Kidney capillary endothelial cell (primary cell): ENCODE measurements around the gene COA5.
A peak's percentile ranks its signal among the peaks of the same experiment; 100 is the strongest.
"Not testable (repeated sequence)": the region's sequence is repeated elsewhere in the genome, so short reads cannot be mapped to it uniquely, and the experiment has no call there.

Experiments used
- DNase-seq: peaks from one replicate; pipeline ENCODE4 v3.0.0-alpha.2; 2018; ENCODE audit warnings: low spot score

Gene COA5

GRCh38 chr2:98606431-98606830 lies 1.9 kb downstream of the COA5 start:
- no peak for DNase-seq

GRCh38 chr2:98605076-98605475 lies 3.2 kb downstream of the COA5 start:
- DNase-seq: no peak

- DNase-seq: no peak
Measured at GRCh38 chr2:98604547-98604946, 3.8 kb downstream of the COA5 start.

DNA sequence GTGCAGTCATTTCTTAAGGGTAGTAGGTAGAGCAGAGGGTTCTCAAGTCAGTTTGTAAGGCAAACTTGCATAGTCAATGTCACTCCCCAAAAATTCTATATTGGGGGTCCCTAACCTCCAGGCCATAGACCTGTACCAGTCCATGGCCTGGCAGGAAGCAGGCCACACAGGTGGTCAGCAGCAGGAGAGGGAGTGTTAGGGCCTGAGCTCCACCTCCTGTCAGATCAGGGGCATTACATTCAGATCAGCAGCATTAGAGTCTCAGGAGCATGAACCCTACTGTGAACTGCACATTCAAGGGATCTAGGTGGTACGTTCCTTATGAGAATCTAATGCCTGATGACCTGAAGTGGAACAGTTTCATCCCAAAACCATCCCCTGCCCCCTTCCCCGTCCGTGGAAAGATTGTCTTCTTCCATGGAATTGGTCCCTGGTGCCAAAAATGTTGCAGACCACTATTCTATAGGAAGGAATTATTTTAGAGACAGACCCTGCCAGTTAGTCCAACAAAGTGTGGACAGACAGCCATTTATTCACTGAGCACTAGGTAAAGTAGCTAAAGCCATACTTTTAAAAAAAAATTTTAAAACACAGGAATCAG lies 6.7 kb downstream of the COA5 start:
- DNase-seq: peak; percentile 23

DNA sequence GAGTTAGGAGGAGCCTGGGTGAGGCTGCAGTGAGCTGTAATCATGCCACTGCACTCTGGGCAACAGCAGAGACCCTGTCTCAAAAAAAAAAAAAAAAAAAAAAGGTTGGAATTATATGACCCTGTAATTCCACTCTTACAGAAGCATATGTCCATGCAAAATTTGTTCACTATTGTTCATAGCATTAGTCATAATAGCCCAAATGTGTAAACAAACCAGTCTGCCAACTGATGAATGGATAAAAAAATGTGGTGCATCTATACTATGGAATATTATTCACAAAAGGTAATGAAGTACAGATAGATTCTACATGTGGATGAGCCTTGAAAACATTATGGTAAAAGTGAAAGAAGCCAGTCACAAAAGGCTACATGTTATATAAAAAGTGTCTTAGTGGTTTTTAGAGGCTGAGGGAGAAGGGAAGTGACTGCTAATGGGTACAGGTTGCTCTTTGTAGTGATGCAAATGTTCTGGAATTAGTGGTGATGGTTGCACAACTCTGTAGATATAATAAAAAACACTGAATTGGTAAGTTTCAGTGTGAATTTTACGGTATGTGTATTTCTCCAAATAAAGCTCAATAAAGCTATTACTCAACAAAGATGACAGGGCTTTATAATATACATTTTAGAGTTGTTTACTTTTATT lies 9.4 kb downstream of the COA5 start:
- DNase-seq: peak; percentile 35

- not testable (repeated sequence) for DNase-seq
Measured at GRCh38 chr2:98594665-98595064, 13.6 kb downstream of the COA5 start.

- DNase-seq: no peak
Measured at GRCh38 chr2:98592565-98592964, 15.7 kb downstream of the COA5 start.

DNA sequence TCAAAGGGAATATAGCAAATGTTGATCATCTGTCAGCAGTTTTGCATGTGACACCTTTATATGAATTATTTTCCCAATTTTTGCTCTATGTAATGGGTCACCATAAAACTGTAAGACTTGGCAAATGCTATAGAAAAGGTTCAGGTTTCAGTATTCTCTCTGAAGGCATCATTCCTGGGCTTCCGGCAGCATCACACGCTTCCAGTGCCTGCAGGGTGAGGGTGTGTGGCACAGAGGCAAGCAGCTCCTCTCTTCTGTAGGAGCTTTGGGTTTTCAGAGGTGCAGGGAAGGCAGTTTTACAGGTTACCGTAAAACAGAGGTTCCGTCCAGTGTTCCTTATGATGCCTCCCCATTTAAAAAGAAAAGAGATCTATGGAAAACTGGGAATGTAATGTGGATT lies 18.8 kb downstream of the COA5 start:
- no peak for DNase-seq

- DNase-seq: no peak
Measured at GRCh38 chr2:98588880-98589431, 19.4 kb downstream of the COA5 start.

DNA sequence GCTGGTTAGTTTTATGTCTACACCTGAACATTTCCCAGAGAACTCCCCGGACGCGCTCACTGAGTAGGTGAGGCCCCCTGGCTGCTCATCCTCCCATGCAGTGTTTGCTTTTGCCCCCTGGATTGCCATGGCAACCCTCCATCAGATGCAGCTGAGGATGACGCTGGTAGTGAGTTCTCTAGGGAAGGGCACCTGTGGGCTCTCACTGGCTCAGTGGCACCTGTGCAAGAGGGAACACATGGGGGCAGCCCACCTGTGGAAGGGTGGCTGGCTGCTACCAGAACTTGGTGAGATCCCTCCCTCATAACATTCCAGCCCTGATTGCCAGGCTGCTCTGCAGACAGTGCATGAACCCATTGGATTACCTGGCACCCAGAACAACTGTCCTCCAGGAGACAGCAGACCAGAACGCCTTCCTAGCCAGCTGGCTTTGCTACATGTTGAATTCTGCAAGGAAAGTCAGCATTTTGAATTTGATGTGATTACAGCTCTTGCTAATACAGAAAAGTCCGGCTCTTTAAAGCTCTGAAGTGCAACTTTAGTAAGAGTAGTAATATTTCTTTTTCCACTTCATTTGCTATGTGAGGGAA lies 21.7 kb downstream of the COA5 start:
- no peak for DNase-seq

- no peak for DNase-seq
Measured at GRCh38 chr2:98585386-98585785, 22.9 kb downstream of the COA5 start.

GRCh38 chr2:98583816-98584618 lies 24.3 kb downstream of the COA5 start:
- no peak for DNase-seq

DNA sequence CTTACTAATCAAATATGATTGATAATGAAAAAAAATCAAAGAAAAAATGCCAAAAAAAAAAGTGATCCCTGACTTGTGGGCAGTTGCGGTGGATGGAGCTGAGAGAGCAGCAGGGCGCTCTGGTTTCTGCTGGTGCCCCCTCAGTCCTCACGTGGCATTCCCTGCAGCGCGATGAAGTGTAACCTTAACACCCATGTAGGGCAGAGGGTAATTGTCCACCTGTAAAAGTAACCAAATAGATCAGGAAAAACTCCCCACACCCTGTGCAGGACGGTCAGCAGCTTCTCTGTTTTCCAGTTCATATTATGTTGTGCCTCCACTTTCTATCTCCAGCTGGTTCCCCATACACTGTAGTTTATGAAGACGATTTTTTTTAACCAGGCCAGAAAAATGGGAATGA lies 25.0 kb downstream of the COA5 start:
- no peak for DNase-seq

- DNase-seq: no peak
Measured at GRCh38 chr2:98582523-98582922, 25.8 kb downstream of the COA5 start.

DNA sequence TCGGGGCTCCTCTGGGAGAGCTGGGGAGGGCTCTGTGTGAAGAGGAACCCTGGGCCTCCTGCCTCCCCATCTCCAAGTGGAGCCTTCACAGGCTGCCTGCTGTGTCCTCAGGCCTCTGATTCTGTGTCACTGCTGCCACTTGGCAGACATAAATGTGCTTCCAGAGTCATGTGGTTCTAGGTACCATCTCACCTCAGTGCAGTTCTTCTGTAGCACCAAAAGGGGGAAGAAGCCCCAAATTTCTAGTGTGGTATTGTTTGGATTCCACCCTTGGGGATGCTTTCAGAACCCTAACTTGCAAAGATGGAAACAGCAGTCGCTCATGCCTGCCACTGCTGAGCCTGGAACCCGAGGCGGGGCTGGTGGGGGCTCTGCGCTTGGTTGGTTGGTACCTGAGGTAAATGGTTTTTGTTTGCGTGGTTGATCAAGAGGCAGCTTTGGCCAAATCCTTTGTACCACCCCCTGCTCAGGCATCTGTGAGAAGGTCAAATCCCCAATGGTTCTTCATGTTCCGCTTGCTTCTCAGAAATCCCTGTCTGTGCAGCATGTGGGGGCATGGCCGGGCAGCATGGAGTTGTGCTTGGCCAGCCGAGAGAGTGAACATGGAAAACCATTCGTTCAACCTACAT lies 27.5 kb downstream of the COA5 start:
- no peak for DNase-seq

DNA sequence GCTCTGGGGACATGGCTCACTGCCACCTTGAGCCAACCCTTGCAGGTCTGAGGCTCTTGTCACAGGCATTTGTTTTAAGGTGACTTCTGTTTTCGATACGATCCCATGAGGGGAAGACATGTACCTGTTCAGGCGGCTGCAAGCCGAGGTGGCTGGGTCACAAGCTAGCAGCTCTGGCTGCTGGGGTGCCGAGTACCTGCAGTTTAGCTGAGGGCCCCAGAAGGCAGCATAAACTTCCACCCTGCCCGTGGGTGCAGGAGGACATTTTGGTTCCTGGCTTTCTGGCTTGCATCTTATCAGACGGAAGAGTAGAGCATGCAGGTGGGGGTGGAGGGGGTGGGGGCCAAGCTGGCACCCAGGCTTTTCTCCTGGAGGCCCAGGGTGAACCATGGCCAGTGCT lies 28.4 kb downstream of the COA5 start:
- no peak for DNase-seq

GRCh38 chr2:98578231-98578630 lies 30.1 kb downstream of the COA5 start:
- no peak for DNase-seq

- DNase-seq: no peak
Measured at GRCh38 chr2:98577313-98577712, 31.0 kb downstream of the COA5 start.

GRCh38 chr2:98576666-98577312 lies 31.5 kb downstream of the COA5 start:
- no peak for DNase-seq

GRCh38 chr2:98573426-98573825 lies 34.9 kb downstream of the COA5 start:
- no peak for DNase-seq

DNA sequence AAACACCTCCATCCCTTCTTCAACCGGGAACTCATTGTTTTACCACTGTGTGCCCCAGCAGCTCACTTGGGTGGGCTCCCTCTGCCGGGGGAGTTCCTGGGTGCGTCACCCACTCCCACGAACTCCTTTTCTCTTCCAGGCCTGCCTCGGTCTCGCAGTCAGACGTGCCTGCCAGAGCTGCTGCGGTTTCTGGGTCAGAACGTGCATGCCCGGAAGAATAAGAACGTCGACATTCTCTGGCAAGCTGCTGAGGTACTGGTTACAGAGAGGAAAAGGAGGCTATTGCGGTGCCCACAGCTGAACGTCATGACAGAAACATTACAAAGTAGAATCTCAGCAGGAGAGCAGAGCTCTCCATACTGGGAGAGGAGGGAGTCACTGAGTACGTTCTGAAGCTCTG lies 35.6 kb downstream of the COA5 start:
- no peak for DNase-seq

GRCh38 chr2:98572211-98572610 lies 36.1 kb downstream of the COA5 start:
- no peak for DNase-seq
